Endothelial cell of umbilical vein (primary cell): Measurements from ENCODE around the gene PACSIN2. TPM values are rescaled to one million over a fixed set of nuclear protein-coding genes. Genes with fewer than 3 reads are reported as not detected.

Experiments
- BruUV-seq: library from RNA; stranded (reverse); fragments of 400-500 nt; replicated peaks from 2 replicates; lab custom pipeline; 2021; lab: Mats Ljungman, UMichigan
- CTCF ChIA-PET: fragments of 300-600, 350-600 bp; sonication (Branson Sonifier 250); formaldehyde crosslinking; loops from one replicate; lab custom pipeline; 2021; ENCODE audit warnings: antibody characterized with exemption, inconsistent platforms; lab: Charles Lee
- POLR2A ChIA-PET: fragments of 300-600, 350-600 bp; sonication (Branson Sonifier 250); formaldehyde crosslinking; loops from one replicate; lab custom pipeline; 2021; ENCODE audit warnings: antibody characterized with exemption, inconsistent platforms; lab: Charles Lee
- DNase-seq: peaks from one replicate; pipeline ENCODE4 v3.0.0-alpha.2; 2011; ENCODE audit warnings: low read depth, low spot score
- FAIRE-seq: peaks from 2 replicates; lab custom pipeline; 2011; peaks lifted over from hg19 to GRCh38; lab: Jason Lieb, UNC
- H2AFZ ChIP-seq: 2 replicates; pipeline ENCODE4 v1.6.0; 2012; ENCODE audit warnings: low read depth, low read length, control low read depth, inconsistent platforms
- H3K27ac ChIP-seq: 2 replicates; pipeline ENCODE4 v1.5.1; 2011; ENCODE audit warnings: low read depth, mild to moderate bottlenecking, control low read depth, low read length, moderate library complexity; ENCODE audit not compliant: insufficient read depth
- H3K27me3 ChIP-seq, 2 experiments: 2 replicates each; pipeline versions ENCODE4 v1.6.0 to v1.6.1; 2011; ENCODE audit warnings: low read length in 2 of 2, mixed read lengths in 1 of 2; ENCODE audit not compliant: control insufficient read depth in 2 of 2, insufficient read depth in 2 of 2
- H3K36me3 ChIP-seq, 2 experiments: 2 replicates in 1 of 2; 3 replicates in 1 of 2; pipeline ENCODE4 v1.5.1; 2011; ENCODE audit warnings: low read length in 2 of 2, mild to moderate bottlenecking in 1 of 2, moderate library complexity in 1 of 2; ENCODE audit not compliant: control insufficient read depth in 2 of 2, insufficient read depth in 2 of 2; ENCODE audit errors: extremely low read depth in 1 of 2
- H3K4me1 ChIP-seq: 3 replicates; pipeline ENCODE4 v1.5.1; 2011; ENCODE audit warnings: mild to moderate bottlenecking, low read length; ENCODE audit not compliant: control insufficient read depth, insufficient read depth; ENCODE audit errors: extremely low read depth
- H3K4me2 ChIP-seq: 2 replicates; pipeline ENCODE4 v1.6.1; 2011; ENCODE audit warnings: low read length, control low read depth, mixed read lengths; ENCODE audit not compliant: insufficient read depth
- H3K4me3 ChIP-seq, 3 experiments: fragments of 200-600 bp in 1 of 3; sonication (generic), shearing (Covaris generic) in 1 of 3; replicated peaks in 1 of 3; 2 replicates each; pipeline ENCODE4 v1.5.1; 2011 to 2016; ENCODE audit warnings: control low read depth in 3 of 3, low read length in 3 of 3, mild to moderate bottlenecking in 2 of 3, inconsistent platforms in 1 of 3, low read depth in 1 of 3, moderate library complexity in 1 of 3; ENCODE audit not compliant: insufficient read depth in 1 of 3
- H3K79me2 ChIP-seq: 2 replicates; pipeline ENCODE4 v1.6.0; 2012; ENCODE audit warnings: low read length, inconsistent platforms; ENCODE audit not compliant: control insufficient read depth, insufficient read depth
- H3K9ac ChIP-seq: replicated peaks from 2 replicates; pipeline ENCODE3; 2011; ENCODE audit warnings: low read length, control low read depth; ENCODE audit not compliant: insufficient read depth; ENCODE audit errors: extremely low read depth
- H3K9me1 ChIP-seq: replicated peaks from 3 replicates; pipeline ENCODE4 v1.6.0; 2011; ENCODE audit warnings: mild to moderate bottlenecking, low read length; ENCODE audit not compliant: control insufficient read depth, insufficient read depth; ENCODE audit errors: extremely low read depth
- H3K9me3 ChIP-seq: replicated peaks from 2 replicates; pipeline ENCODE4 v1.5.1; 2012; ENCODE audit warnings: low read length, inconsistent platforms; ENCODE audit not compliant: control insufficient read depth, insufficient read depth
- H4K20me1 ChIP-seq: replicated peaks from 2 replicates; pipeline ENCODE3; 2011; ENCODE audit warnings: mild to moderate bottlenecking, low read length; ENCODE audit not compliant: control insufficient read depth, insufficient read depth; ENCODE audit errors: extremely low read depth
- EZH2 ChIP-seq: IDR thresholded peaks from 2 replicates; pipeline ENCODE4 v1.6.1; 2012; ENCODE audit warnings: borderline replicate concordance, low read depth, mild to moderate bottlenecking, moderate library complexity, low read length, inconsistent platforms; ENCODE audit not compliant: severe bottlenecking
- FOS ChIP-seq: IDR thresholded peaks from 2 replicates; pipeline ENCODE4 v1.6.1; 2011; ENCODE audit warnings: mild to moderate bottlenecking, low read length, moderate library complexity, borderline replicate concordance; ENCODE audit not compliant: insufficient read depth
- GATA2 ChIP-seq: IDR thresholded peaks from 2 replicates; pipeline ENCODE4 v1.7.0; 2011; ENCODE audit warnings: low read depth, mild to moderate bottlenecking, moderate library complexity, mixed read lengths, low read length; ENCODE audit not compliant: insufficient read length, insufficient read depth
- JUN ChIP-seq: IDR thresholded peaks from 2 replicates; pipeline ENCODE4 v1.6.1; 2011; ENCODE audit warnings: borderline replicate concordance, low read depth; ENCODE audit not compliant: insufficient read length, insufficient read depth
- MYC ChIP-seq: IDR thresholded peaks from one replicate; pipeline ENCODE4 v1.6.1; 2011; ENCODE audit warnings: mild to moderate bottlenecking, low read depth, low read length
- POLR2A ChIP-seq: IDR thresholded peaks from 2 replicates; pipeline ENCODE4 v1.6.1; 2012; ENCODE audit warnings: low read depth, mild to moderate bottlenecking, control low read depth, low read length
- POLR2AphosphoS5 ChIP-seq: IDR thresholded peaks from 2 replicates; pipeline ENCODE4 v1.6.1; 2012; ENCODE audit warnings: low read depth, mild to moderate bottlenecking, control low read depth, low read length, moderate library complexity; ENCODE audit not compliant: insufficient read depth
- dilution Hi-C: fragments of 300-500 bp; cut with MboI; formaldehyde crosslinking; loops from one replicate; pipeline ENCODE4 v1.15.0; 2019; ENCODE audit warnings: low sequenced_read_pairs; ENCODE audit not compliant: extremely low pct_ligation_motif_present
- intact Hi-C: fragments of 100-400 bp; cut with micrococcal nuclease; formaldehyde crosslinking; loops from one replicate; pipeline ENCODE4 v1.10.0; 2022
- polyA plus RNA-seq, 4 experiments: library from polyadenylated mRNA; depleted of rRNA in 3 of 4; stranded (reverse) in 3 of 4; unstranded in 1 of 4; fragments of >200 nt; gene quantifications; 2 replicates each; pipeline versions ENCODE4 v1.2.1 to v1.2.3, GENCODE V29; 2011 to 2012; ENCODE audit warnings: missing spikeins in 1 of 4
- total RNA-seq: library from RNA; stranded (reverse); gene quantifications from 2 replicates; pipeline ENCODE4 v1.2.3, GENCODE V29; 2021
- TF ChIP-seq, protein P1 (sequence below): IDR thresholded peaks from 2 replicates; pipeline ENCODE4 v1.6.1; 2011; ENCODE audit not compliant: insufficient read depth, insufficient read length
- TF ChIP-seq, protein P2 (sequence below), 2 donors: IDR thresholded peaks; 1 replicate in 1 of 2; 2 replicates in 1 of 2; pipeline ENCODE4 v1.5.1; 2011; ENCODE audit warnings: low read length in 2 of 2, mild to moderate bottlenecking in 2 of 2, moderate library complexity in 2 of 2, control low read depth in 1 of 2, inconsistent platforms in 1 of 2, low read depth in 1 of 2; ENCODE audit not compliant: insufficient read depth in 1 of 2; ENCODE audit errors: extremely low read depth in 1 of 2

Gene PACSIN2
- total and polyA plus RNA-seq, 2 donors (not counting 3 experiments of a cell fraction or from before 2014, with no cell fraction given), result 46.2 to 64.5 TPM

DNA sequence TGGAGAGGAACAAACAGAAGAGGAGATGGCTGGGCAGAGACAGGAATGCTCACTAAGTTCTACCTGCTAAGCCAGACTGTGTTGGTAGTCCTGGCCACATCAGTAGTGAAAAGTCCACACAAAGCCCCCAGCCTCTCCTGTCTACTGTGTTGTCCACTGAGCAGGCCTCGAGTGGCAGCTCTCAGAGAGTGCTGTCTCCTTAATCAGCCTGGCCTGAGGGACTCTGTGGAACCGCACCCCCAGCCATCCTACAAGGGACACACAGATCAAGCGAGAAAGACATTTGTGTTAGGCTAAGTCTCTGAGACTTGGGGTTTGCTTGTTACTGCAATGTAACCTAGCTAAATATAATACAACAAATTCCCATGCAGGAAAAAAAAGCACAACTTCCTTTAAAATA lies 71.0 kb downstream of the PACSIN2 start:
- intact Hi-C loops, result loop anchor here (5.0 kb wide), 1 partner anchor 58 kb away; no protein-coding TSS in a partner anchor
- Histone ChIP-seq H3K27me3 (no peaks in the 10 kb centered on the region), H3K79me2 (peaks cover 17% of the 10 kb centered on the region), H3K9ac (no peak overlapping the region), H3K27ac (no peak overlapping the region), H3K4me3 (no peak overlapping the region), H3K4me1 (peaks cover 36% of the 10 kb centered on the region), H2AFZ (no peak overlapping the region), H4K20me1 (no peaks in the 10 kb centered on the region), H3K9me3 (no peaks in the 10 kb centered on the region), H3K9me1 (no peaks in the 10 kb centered on the region), H3K36me3 (no peaks in the 10 kb centered on the region), H3K4me2 (no peak overlapping the region)
- ChIA-PET CTCF (interaction anchor here (0.6 to 1.5 kb wide), 3 partner anchors 25 to 76 kb away, joined by 3 read pairs; no protein-coding TSS in a partner anchor), POLR2A (no interaction called here)
- TF ChIP-seq MYC (no peak), POLR2AphosphoS5 (no peak), FOS (no peak), POLR2A (no peak), JUN (no peak), GATA2 (no peak), EZH2 (no peak)
- TF ChIP-seq, protein P1, sequence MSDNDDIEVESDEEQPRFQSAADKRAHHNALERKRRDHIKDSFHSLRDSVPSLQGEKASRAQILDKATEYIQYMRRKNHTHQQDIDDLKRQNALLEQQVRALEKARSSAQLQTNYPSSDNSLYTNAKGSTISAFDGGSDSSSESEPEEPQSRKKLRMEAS, result no peak
- FAIRE-seq (no peak), DNase-seq (no peak)
- dilution Hi-C loops, result no loop called here
- no TSS peak for BruUV-seq

DNA sequence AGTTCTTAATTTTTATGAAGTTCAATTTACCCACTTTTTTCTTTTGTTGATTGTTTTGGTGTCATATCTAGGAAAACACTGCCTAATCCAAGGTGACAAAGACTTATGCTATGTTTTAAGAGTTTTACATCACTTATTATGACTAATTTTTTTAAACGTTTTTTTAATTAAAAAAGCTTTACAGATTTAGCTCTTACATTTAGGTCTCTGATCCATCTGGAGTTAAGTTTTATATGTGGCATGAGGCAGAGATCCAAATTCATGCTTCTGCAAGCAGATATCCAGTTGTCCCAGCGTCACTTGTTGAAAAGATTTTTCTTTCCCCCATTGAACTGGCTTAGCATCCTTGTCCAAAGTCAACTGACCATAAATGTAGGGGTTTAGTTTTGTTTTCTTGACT lies 72.6 kb downstream of the PACSIN2 start:
- H3K9ac ChIP-seq, result no peak overlapping the region
- no peak for DNase-seq
- no peaks in the 10 kb centered on the region for H3K9me1 ChIP-seq
- intact Hi-C loops, result loop anchor here (5.0 kb wide), 1 partner anchor 60 kb away; no protein-coding TSS in a partner anchor
- H2AFZ ChIP-seq, result no peak overlapping the region
- no peak overlapping the region for H3K4me2 ChIP-seq
- H4K20me1 ChIP-seq, result no peaks in the 10 kb centered on the region
- H3K4me3 ChIP-seq, result no peak overlapping the region
- H3K9me3 ChIP-seq, result no peaks in the 10 kb centered on the region
- FAIRE-seq, result no peak
- TF ChIP-seq FOS, result no peak
- TF ChIP-seq POLR2A, result no peak
- TF ChIP-seq, protein P1, result no peak
- TF ChIP-seq, protein P2, sequence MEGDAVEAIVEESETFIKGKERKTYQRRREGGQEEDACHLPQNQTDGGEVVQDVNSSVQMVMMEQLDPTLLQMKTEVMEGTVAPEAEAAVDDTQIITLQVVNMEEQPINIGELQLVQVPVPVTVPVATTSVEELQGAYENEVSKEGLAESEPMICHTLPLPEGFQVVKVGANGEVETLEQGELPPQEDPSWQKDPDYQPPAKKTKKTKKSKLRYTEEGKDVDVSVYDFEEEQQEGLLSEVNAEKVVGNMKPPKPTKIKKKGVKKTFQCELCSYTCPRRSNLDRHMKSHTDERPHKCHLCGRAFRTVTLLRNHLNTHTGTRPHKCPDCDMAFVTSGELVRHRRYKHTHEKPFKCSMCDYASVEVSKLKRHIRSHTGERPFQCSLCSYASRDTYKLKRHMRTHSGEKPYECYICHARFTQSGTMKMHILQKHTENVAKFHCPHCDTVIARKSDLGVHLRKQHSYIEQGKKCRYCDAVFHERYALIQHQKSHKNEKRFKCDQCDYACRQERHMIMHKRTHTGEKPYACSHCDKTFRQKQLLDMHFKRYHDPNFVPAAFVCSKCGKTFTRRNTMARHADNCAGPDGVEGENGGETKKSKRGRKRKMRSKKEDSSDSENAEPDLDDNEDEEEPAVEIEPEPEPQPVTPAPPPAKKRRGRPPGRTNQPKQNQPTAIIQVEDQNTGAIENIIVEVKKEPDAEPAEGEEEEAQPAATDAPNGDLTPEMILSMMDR (IDR thresholded peaks at IDR 0.05; ENCODE audit: extremely low read depth in 1 of 2, insufficient read depth in 1 of 2, low read depth in 1 of 2, low read length in 2 of 2), result no peak
- no peak for TF ChIP-seq MYC
- no peak for TF ChIP-seq EZH2
- TF ChIP-seq GATA2, result no peak
- TF ChIP-seq POLR2AphosphoS5, result no peak
- no peak for TF ChIP-seq JUN
- ChIA-PET CTCF (no interaction called here), POLR2A (no interaction called here)
- H3K79me2 ChIP-seq, result peaks cover 23% of the 10 kb centered on the region
- no peaks in the 10 kb centered on the region for H3K27me3 ChIP-seq
- no TSS peak for BruUV-seq
- dilution Hi-C loops, result no loop called here
- no peak overlapping the region for H3K27ac ChIP-seq
- no peaks in the 10 kb centered on the region for H3K36me3 ChIP-seq
- peaks cover 46% of the 10 kb centered on the region for H3K4me1 ChIP-seq
